ENCODE measurements around the gene IL11.

The IL11 gene

GRCh38 chr19:55321466-55322137, 48.7 kb downstream of the IL11 start:
- no peak for DNase-seq

GRCh38 chr19:55320844-55321419, 49.3 kb downstream of the IL11 start:
- no peak for DNase-seq

- no peak for DNase-seq
These were observed 50.5 kb downstream of the IL11 start for GRCh38 chr19:55319785-55320184.

GRCh38 chr19:55316646-55317045, 53.6 kb downstream of the IL11 start:
- DNase-seq, result no peak

- no peak for DNase-seq
These were observed 54.2 kb downstream of the IL11 start for GRCh38 chr19:55315956-55316525.

- DNase-seq, result no peak
These were observed 55.9 kb downstream of the IL11 start for GRCh38 chr19:55314396-55314795.

Measured in T1000 (cell line).